H9 (cell line): Measurements from ENCODE around the gene SLC25A36. TPM values are rescaled to one million over a fixed set of nuclear protein-coding genes. Genes with fewer than 3 reads are reported as not detected.

Experiments
- DNase-seq: peaks from one replicate; pipeline ENCODE4 v3.0.0-alpha.2; 2017
- H2AFZ ChIP-seq: one replicate; pipeline ENCODE4 v1.6.1; 2013; ENCODE audit warnings: mild to moderate bottlenecking, low read length, control low read depth, moderate library complexity
- H2AK5ac ChIP-seq: 2 replicates; pipeline ENCODE4 v1.6.1; 2013; ENCODE audit warnings: low read length, control low read depth, mixed read lengths; ENCODE audit not compliant: insufficient read length
- H2BK120ac ChIP-seq: one replicate; pipeline ENCODE4 v1.6.1; 2013; ENCODE audit warnings: low read depth, mild to moderate bottlenecking, low read length, control low read depth, inconsistent platforms; ENCODE audit not compliant: poor library complexity, severe bottlenecking
- H2BK12ac ChIP-seq: 2 replicates; pipeline ENCODE4 v1.6.1; 2013; ENCODE audit warnings: low read length, control low read depth, mixed read lengths, low read depth; ENCODE audit not compliant: insufficient read length
- H2BK15ac ChIP-seq: 2 replicates; pipeline ENCODE4 v1.6.1; 2013; ENCODE audit warnings: low read depth, low read length, control low read depth
- H2BK20ac ChIP-seq: one replicate; pipeline ENCODE4 v1.6.1; 2013; ENCODE audit warnings: low read depth, mild to moderate bottlenecking, low read length, control low read depth, inconsistent platforms; ENCODE audit not compliant: poor library complexity, severe bottlenecking
- H2BK5ac ChIP-seq: 2 replicates; pipeline ENCODE4 v1.6.1; 2013; ENCODE audit warnings: low read length, control low read depth, mixed read lengths; ENCODE audit not compliant: insufficient read length
- H3K14ac ChIP-seq: 2 replicates; pipeline ENCODE4 v1.6.1; 2013; ENCODE audit warnings: low read length, control low read depth; ENCODE audit not compliant: insufficient read depth
- H3K18ac ChIP-seq: 2 replicates; pipeline ENCODE4 v1.6.1; 2013; ENCODE audit warnings: low read depth, mild to moderate bottlenecking, mixed read lengths, low read length, control low read depth; ENCODE audit not compliant: insufficient read length
- H3K23ac ChIP-seq: 2 replicates; pipeline ENCODE4 v1.6.1; 2013; ENCODE audit warnings: low read length, control low read depth, mixed read lengths, low read depth; ENCODE audit not compliant: insufficient read length
- H3K23me2 ChIP-seq: 2 replicates; pipeline ENCODE4 v1.6.1; 2013; ENCODE audit warnings: low read depth, mild to moderate bottlenecking, mixed read lengths, low read length, control low read depth; ENCODE audit not compliant: insufficient read length, poor library complexity, severe bottlenecking
- H3K27ac ChIP-seq: 2 replicates; pipeline ENCODE4 v1.5.1; 2013; ENCODE audit warnings: low read length, control low read depth, mixed read lengths, low read depth; ENCODE audit not compliant: insufficient read length
- H3K27me3 ChIP-seq: 2 replicates; pipeline ENCODE4 v1.6.1; 2013; ENCODE audit warnings: low read length, control low read depth, inconsistent platforms; ENCODE audit not compliant: insufficient read depth
- H3K4ac ChIP-seq: 2 replicates; pipeline ENCODE4 v1.6.1; 2013; ENCODE audit warnings: low read depth, mild to moderate bottlenecking, control low read depth, inconsistent platforms, low read length, moderate library complexity
- H3K4me1 ChIP-seq: 2 replicates; pipeline ENCODE4 v1.6.1; 2013; ENCODE audit warnings: low read length, control low read depth, inconsistent platforms; ENCODE audit not compliant: insufficient read depth
- H3K4me2 ChIP-seq: 2 replicates; pipeline ENCODE4 v1.6.1; 2013; ENCODE audit warnings: low read length, control low read depth, mixed read lengths; ENCODE audit not compliant: insufficient read length, insufficient read depth
- H3K56ac ChIP-seq: 2 replicates; pipeline ENCODE4 v1.6.1; 2013; ENCODE audit warnings: low read depth, mild to moderate bottlenecking, mixed read lengths, low read length, control low read depth; ENCODE audit not compliant: insufficient read length
- H3K79me1 ChIP-seq: 2 replicates; pipeline ENCODE4 v1.6.1; 2013; ENCODE audit warnings: low read depth, mild to moderate bottlenecking, moderate library complexity, low read length, control low read depth, inconsistent platforms; ENCODE audit not compliant: insufficient read depth, poor library complexity, severe bottlenecking
- H3K79me2 ChIP-seq: 2 replicates; pipeline ENCODE4 v1.6.1; 2013; ENCODE audit warnings: low read length, control low read depth, inconsistent platforms; ENCODE audit not compliant: insufficient read depth
- H3K9ac ChIP-seq: 2 replicates; pipeline ENCODE4 v1.6.1; 2013; ENCODE audit warnings: low read length, control low read depth, mixed read lengths; ENCODE audit not compliant: insufficient read length; ENCODE audit errors: extremely low read depth
- H3K9me3 ChIP-seq: one replicate; pipeline ENCODE4 v1.6.1; 2013; ENCODE audit warnings: low read depth, low read length, inconsistent platforms; ENCODE audit not compliant: control insufficient read depth
- H3T11ph ChIP-seq: one replicate; pipeline ENCODE4 v1.6.1; 2013; ENCODE audit warnings: mild to moderate bottlenecking, low read length, control low read depth, inconsistent platforms
- H4K20me1 ChIP-seq: one replicate; pipeline ENCODE4 v1.6.1; 2013; ENCODE audit not compliant: control insufficient read depth, insufficient read length, insufficient read depth
- H4K5ac ChIP-seq: 2 replicates; pipeline ENCODE4 v1.6.1; 2013; ENCODE audit warnings: low read depth, mild to moderate bottlenecking, mixed read lengths, low read length, control low read depth; ENCODE audit not compliant: insufficient read length
- H4K8ac ChIP-seq: replicated peaks from 2 replicates; pipeline ENCODE4 v1.6.1; 2013; ENCODE audit warnings: low read length, control low read depth, mixed read lengths, low read depth; ENCODE audit not compliant: insufficient read length
- H4K91ac ChIP-seq: 2 replicates; pipeline ENCODE4 v1.6.1; 2013; ENCODE audit warnings: low read depth, mild to moderate bottlenecking, moderate library complexity, mixed read lengths, low read length, control low read depth; ENCODE audit not compliant: insufficient read length
- H3K27ac Mint-ChIP-seq, 3 experiments: 2 replicates in 2 of 3; 3 replicates in 1 of 3; pipeline ENCODE4 v1.8.0; 2020 to 2021; ENCODE audit warnings: mixed read lengths in 3 of 3, mild to moderate bottlenecking in 1 of 3, moderate library complexity in 1 of 3
- H3K27me3 Mint-ChIP-seq: 2 replicates; pipeline ENCODE4 v1.8.0; 2021; ENCODE audit warnings: low read depth, mild to moderate bottlenecking, moderate library complexity, mixed read lengths
- H3K36me3 Mint-ChIP-seq, 3 experiments: 2 replicates in 2 of 3; 3 replicates in 1 of 3; pipeline ENCODE4 v1.8.0; 2020 to 2021; ENCODE audit warnings: low read depth in 3 of 3, mixed read lengths in 3 of 3; ENCODE audit not compliant: insufficient read depth in 1 of 3
- H3K4me1 Mint-ChIP-seq, 2 experiments: 2 replicates each; pipeline ENCODE4 v1.8.0; 2020; ENCODE audit warnings: mixed read lengths in 2 of 2
- H3K4me3 Mint-ChIP-seq, 2 experiments: 2 replicates in 1 of 2; 3 replicates in 1 of 2; pipeline ENCODE4 v1.8.0; 2020 to 2021; ENCODE audit warnings: mild to moderate bottlenecking in 2 of 2, mixed read lengths in 2 of 2, moderate library complexity in 1 of 2
- H3K9me3 Mint-ChIP-seq, 2 experiments: 2 replicates in 1 of 2; 3 replicates in 1 of 2; pipeline ENCODE4 v1.8.0; 2020; ENCODE audit warnings: mild to moderate bottlenecking in 2 of 2, mixed read lengths in 2 of 2, moderate library complexity in 1 of 2
- CTCF ChIP-seq: fragments of 200-600 bp; sonication (generic); conservative IDR thresholded peaks from 3 replicates; pipeline ENCODE4 v1.8.0; 2021; ENCODE audit warnings: antibody characterized with exemption, mild to moderate bottlenecking
- WGBS: extraction: QIAGEN DNeasy Blood & Tissue Kit; methylation state at CpG from one replicate; pipeline ENCODE4 v1.1.7; 2013; ENCODE audit warnings: missing lambda C conversion rate, low lambda C conversion rate, mixed read lengths; ENCODE audit not compliant: insufficient read length; ENCODE audit errors: extremely low coverage; 5-methylcytosine and 5-hydroxymethylcytosine counted together
- total RNA-seq: library from RNA; stranded (reverse); gene quantifications from 2 replicates; pipeline ENCODE4 v1.2.1, GENCODE V29; 2021

SLC25A36 gene
- total RNA-seq, 1 experiment from 2014 or later = 70.0 TPM

- DNase-seq = no peak
- Mint-ChIP-seq H3K27me3 (peaks cover 19% of the 10 kb centered on the region), H3K4me3 (no peak overlapping the region), H3K27ac (no peak overlapping the region), H3K4me1 (no peaks in the 10 kb centered on the region), H3K9me3 (no peaks in the 10 kb centered on the region), H3K36me3 (no peaks in the 10 kb centered on the region)
- no peak overlapping the region for H3K4ac ChIP-seq
- no peak overlapping the region for H3K18ac ChIP-seq
- H2AK5ac ChIP-seq = no peak overlapping the region
- H3K56ac ChIP-seq = no peak overlapping the region
- no peak overlapping the region for H3K23ac ChIP-seq
- no peaks in the 10 kb centered on the region for H3K27me3 ChIP-seq
- no peak overlapping the region for H2BK20ac ChIP-seq
- no peaks in the 10 kb centered on the region for H3K79me2 ChIP-seq
- H2BK12ac ChIP-seq = no peak overlapping the region
- H2AFZ ChIP-seq = no peak overlapping the region
- H3K27ac ChIP-seq = no peak overlapping the region
- no peak overlapping the region for H3K4me2 ChIP-seq
- no CpG with 5 or more reads among the region's 3 CpGs for WGBS
- no peak overlapping the region for H3K14ac ChIP-seq
- no peak overlapping the region for H4K8ac ChIP-seq
- no peak overlapping the region for H4K5ac ChIP-seq
- H2BK15ac ChIP-seq = no peak overlapping the region
- H3K79me1 ChIP-seq = no peaks in the 10 kb centered on the region
- no peak overlapping the region for H4K91ac ChIP-seq
- H2BK120ac ChIP-seq = no peak overlapping the region
- H4K20me1 ChIP-seq = no peaks in the 10 kb centered on the region
- no peak for TF ChIP-seq CTCF
- H3K4me1 ChIP-seq = no peaks in the 10 kb centered on the region
- no peaks in the 10 kb centered on the region for H3K23me2 ChIP-seq
- H3K9me3 ChIP-seq = no peaks in the 10 kb centered on the region
- H2BK5ac ChIP-seq = no peak overlapping the region
- H3K9ac ChIP-seq = no peak overlapping the region
- H3T11ph ChIP-seq = no peak overlapping the region
Observed at GRCh38 chr3:140896997-140897396, 44.6 kb upstream of the SLC25A36 start.
